Globus pallidus (tissue), 1 donor: Measurements from ENCODE around the gene IFITM5.
A peak's percentile ranks its signal among the peaks of the same experiment; 100 is the strongest.
"Not testable (repeated sequence)": the region's sequence is repeated elsewhere in the genome, so short reads cannot be mapped to it uniquely, and the experiment has no call there.

Experiments used
- DNase-seq: peaks from one replicate; pipeline ENCODE4 v3.0.0-alpha.2; 2015; ENCODE audit warnings: low spot score

IFITM5 gene

DNA sequence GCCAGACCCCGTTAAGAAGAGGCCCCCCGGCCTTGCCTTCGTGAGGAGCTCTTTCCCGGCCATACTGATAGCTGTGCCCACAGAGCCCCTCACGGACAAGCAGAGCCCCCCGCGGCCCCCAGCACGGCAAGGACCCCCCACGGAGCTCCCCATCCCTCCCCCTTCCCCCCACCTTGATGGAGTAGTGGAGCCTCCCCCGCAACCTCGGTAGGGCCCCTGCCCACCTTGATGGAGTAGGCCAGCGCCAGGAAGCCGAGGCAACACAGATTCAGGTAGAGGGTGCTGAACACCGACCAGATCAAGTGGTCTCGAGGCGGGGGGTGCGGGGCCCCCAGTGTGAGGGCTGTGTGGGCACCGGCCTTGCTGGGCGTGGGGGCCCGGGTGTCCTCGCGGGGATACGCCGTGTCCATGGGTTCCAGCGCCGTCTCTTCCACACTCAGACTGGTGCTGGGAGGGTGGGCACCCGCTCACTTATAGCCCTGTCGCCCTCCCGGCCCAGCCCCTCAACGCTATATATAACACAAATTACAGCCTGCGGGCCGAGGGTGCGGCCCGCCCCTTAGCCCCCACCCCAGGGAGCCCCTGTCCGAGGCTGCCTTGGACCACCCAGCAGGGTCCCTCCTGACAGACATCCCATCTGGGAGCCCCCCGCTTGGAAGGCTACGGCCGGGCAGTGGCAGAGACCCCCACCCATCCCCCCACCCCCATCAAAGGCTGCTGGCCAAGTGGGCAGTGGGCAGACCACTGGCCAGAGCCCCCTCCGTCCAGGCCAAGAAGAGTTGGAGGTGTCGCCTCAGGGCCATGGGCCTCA is at the start of gene IFITM5:
Gene IFITM5, minus strand, starts transcription at position 446 of the 811 bp plus-strand sequence. Its CDS starts 36 bp downstream, at position 410.
- no peak for DNase-seq

DNA sequence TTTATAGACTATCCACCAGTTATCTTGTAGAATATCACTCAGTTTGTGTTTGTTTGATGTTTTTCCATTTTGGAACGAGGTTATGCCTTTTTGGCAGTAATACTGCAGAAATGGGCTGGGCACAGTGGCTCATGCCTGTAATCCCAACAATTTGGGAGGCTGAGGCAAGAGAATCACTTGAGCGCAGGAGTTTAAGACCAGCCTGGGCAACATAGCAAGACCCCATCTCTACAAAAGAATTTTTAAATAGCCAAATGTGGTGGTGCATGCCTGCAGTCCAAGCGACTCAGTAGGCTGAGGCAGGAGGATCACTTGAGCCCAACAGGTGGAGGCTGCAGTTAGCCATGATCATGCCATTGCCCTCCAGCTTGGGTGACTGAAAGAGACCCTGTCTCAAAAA is 47.2 kb upstream of the IFITM5 start:
- no peak for DNase-seq

DNA sequence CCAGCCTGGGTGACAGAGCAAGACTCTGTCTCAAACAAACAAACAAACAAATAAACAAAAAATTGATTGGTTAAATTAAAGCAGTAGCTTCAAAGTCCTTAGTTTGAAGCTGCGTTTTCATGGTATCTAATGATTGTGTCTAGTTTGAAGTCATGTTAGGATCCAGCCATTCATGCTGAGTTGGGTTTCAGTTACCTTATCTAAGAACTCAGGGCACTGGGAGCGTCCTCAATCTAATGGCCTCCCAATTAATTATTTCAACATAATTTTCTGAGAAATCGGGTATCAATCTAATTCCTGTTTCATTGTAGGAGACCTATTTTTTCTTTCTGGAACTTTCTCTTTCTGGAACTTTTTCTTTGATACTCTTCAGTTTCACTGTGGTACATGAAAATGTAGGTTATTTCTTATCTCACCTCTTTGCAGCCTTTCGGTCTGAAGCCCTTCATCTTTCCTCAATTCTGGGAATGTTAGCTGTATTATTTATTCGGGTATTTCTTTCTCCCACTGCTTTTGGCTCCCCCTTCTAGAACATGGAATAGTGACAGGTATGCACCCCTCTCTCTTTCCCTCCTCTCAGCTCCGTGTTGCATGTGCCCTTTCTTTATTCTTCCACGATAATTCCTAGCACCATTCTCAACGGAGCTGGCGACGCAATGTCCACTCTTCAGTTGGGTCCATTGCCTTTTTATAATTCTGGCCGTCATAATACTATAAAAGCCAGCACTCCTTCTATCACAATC is 45.7 kb upstream of the IFITM5 start:
- no peak for DNase-seq

DNA sequence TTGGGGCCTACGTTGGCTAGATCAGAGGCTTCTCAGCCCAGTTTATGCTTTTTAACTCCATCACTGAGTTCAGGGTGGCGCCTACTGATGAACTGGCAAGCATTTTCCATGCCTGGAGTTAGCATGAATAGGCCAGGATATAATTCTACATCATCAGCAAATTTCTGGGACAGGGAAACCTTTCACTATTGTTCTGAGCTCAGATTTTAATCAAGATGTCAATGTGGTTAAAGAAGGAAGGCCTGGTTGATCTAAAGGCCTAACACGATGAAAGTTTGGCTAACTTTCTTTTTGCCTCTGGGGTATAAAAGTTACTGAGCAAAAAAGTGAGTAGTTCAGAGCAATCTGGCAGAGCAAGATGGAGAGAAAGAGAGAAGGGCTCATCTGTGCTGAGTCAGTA is 43.0 kb upstream of the IFITM5 start:
- DNase-seq, result no peak

DNA sequence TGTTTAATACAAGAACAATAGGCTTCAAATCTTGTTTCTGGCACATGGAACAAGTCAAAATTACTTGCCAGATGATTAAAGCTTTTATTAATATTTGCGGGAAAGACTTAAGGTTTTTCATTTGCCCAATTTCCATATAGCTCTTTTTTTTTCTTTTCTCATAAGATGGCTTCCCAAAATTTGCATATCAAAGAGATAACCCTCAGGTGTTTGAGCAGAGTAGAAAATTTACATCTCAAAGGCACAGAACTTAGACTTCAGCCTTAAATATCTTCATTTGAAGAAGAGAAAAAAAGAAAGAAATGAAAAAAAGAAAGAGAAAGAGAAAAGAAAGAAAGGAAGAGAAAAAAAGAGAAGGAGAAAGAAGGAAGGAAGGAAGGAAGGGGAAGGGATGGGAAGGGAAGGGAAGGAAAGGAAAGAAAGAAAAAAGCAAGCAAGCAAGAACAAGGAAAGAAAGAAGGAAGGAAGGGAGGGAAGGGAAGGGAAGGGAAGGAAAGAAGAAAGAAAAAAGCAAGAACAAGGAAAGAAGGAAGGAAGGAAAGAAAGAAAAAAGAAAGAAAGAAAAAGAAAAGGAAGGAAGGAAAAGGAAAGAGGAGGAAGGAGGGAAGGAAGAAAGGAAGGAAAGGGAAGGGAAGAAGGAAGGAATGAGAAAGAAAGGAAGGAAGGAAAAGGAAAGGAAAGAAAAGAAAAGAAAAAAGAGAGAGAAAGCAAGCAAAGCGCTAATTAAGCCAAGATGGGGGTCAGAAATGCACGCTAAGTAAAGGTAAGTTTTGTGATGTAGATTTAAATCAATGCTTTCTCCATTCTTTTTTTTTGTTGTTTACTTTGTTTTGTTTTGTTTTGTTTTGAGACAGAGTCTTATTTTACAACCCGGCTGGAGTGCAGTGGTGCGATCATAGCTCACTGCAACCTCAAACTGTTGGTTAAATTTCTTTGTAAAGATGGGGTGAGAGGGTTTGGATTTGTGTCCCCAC is 41.5 kb upstream of the IFITM5 start:
- no peak for DNase-seq

DNA sequence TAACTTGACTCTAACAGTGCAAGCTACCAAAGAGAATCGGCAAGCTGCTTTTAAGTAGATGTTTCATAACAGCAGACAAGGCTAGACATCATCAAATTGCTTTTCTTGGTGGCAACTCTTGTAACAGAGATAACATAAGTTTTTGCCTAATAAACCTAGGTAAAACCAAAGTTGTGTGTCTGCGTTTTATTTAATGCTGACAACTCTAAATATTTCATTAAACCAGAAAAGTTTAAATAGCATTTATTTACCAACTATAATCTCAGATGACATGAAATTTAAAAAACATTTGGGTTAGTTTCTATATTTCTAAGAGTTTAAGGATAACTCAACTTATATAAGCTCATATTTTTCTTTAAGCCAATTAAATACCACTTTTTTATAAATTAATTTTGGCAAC is 40.6 kb upstream of the IFITM5 start:
- no peak for DNase-seq

DNA sequence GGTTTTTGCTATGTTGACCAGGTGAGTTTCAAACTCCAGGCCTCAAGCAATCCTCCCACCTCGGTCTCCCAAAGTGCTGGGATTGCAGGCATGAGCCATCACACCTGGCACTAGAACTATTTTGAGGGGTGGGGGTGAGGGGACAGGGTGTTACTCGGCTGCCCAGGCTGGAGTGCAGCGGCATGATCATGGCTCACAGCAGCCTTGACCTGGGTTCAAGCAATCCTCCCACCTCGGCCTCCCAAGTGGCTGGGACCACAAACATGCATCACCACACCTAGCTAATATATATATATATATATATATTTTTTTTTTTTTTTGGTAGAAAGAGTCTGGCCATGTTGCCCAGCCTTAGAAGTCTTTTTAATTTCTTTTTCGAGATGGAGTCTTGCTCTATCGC is 38.4 kb upstream of the IFITM5 start:
- DNase-seq, result no peak

DNA sequence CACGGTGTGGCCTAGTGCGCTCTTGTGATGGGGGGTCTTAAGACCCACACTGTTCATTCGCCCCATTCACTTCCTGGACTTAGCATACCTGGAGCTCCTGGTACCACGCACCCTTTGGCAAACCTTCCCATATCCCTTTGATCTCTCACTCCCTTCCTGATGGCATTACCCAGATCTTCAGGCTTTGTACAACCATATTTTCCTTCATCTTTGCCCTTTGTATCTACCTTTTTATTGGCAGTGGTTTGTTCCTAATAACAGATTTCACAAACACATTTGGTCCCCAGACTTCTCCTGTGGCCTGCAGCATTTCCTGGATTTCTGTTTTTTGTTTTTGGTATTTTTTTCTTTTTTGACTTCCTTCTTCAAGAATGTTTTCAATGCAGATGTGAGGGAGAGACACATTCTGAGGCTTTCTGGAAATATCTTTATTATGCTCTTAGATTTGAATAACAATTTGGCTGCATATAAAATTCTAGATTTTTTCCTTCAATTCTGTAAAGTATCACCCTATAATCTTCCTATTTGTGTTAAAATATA is 37.4 kb upstream of the IFITM5 start:
- no peak for DNase-seq

DNA sequence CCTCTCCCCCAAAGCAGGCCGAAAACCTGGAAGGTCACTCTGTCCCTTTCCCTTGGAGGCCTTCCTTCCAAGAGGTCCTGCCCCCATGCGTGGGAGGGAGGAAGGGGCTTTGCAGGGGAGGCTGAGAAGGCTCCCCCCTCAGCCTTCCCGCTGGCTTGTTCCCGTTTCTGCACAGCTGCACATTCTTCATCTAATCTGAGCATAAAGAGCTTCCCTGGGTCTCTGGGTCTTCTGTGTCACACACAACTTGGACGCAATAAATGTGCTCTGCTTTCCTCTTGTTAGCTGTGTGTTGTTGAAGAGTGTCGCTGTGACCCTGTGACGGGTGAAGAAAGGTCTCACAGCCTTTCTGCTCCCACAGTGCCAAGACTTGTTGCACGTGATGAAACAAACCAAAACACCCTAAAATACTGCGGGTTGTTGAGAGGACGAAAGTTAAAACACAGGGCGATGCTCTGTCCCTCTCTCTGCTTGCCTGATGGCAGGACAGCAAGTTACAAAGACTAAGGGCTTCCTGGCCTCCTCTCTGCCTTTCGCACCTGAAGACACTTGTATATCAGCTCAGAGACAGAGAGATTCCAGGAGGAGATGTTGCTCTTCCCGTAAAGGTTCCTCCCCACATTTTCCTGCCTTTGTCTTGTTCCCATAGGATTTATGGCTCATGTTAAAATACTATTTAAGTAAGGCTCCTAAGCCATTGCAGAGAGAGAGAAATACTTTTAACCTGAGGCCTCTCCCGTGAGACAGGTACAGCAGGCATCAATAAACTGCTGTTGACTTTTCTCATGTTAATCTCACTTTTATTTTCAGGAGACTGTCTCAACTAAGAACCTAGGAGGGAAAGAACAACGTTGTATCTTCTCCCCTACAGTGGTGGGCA is 36.7 kb upstream of the IFITM5 start:
- peak; percentile 31 for DNase-seq

DNA sequence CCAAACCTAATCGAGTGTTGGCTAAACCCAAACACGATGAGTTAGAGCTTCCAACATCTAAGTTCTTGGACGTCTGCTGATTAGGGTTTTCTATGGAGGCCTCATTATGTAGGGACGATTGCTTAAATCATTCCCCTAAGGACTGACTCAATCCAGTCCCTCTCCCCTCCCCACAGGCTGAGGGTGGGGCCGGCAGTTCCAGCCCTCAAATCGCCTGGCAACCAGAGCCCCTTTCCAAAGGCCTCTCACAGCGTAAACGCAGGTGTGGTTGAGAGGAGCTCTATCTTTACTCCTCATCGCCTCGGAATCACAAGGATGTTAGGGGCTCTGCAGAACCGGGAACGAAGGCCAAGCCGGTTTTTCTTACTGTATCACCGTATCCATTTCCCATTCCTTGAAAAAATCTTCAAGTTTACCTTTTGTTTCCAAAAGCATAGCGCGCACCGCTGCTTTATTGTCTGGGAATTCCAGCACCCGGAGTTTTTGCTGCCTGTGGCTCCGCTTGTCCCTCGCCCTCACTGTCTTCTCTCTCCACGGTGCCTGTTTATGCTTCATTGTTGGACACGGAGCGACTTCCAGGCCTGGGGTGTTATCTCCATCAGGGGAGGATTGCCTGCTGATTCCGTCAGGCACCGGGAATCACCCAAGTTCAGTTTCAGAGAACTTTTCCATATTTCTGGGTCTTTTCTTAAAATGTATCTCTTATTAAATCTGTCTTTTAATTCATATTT is 35.1 kb upstream of the IFITM5 start:
- DNase-seq, result no peak

DNA sequence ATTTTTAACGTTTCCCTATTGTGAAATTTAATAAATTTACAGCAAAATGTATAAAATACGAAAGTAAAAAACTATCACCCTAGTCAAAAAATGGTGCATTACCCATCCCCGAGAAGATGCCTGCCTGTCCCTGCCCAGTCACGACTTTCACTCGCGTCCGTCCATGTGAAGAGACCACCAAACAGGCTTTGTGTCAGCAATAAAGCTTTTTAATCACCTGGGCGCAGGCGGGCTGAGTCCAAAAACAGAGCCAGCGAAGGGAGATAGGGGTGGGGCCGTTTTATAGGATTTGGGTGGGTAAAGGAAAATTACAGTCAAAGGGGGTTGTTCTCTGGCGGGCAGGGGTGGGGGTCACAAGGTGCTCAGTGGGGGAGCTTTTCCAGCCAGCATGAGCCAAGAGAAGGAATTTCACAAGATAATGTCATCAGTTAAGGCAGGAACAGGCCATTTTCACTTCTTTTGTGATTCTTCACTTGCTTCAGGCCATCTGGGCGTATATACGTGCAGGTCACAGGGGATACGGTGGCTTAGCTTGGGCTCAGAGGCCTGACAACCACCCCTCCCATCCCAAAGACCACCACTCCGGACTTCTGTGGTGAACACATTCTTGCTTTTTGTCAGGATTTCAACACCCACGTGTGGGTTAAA is 34.4 kb upstream of the IFITM5 start:
- DNase-seq, result not testable (repeated sequence)

DNA sequence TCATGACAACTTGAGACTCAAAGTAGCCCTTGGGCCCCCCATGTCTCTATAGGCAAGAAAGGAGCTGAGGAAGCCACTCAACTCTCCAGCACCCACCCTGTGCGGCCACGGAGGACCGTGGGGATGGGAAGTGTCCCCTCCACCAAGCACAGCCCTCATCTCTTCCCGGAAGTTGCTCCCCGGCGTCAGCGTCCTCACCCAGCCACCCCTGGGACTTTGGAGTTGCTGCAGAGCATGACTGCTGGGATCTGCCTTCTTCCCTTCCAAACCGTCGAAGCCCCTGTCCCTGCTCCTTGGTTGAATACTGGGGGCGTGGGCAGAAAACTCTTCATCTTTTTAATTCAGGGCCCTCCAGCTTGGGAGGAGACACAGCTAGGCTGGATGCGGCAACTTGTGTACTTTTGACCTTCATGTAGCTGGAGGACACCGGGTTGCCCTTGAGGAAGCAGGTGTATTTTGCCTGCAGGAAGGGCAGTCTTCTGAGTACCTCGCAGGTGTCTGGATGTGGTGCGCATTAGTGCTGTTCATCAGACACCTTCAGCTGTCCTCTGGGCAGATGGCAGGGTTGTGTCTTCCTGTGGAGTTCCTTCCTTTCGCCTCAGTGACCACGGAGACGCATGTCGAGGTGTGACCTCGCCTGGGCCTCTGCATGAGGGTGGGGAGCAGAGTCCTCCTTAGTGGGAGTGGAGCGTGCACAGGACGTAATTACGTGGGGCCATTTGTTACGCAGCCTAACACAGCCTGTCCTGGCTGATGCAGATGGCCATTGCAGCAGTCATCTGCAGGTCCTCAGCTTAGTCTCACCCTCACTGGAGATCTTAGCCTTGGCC is 33.5 kb upstream of the IFITM5 start:
- DNase-seq, result no peak

DNA sequence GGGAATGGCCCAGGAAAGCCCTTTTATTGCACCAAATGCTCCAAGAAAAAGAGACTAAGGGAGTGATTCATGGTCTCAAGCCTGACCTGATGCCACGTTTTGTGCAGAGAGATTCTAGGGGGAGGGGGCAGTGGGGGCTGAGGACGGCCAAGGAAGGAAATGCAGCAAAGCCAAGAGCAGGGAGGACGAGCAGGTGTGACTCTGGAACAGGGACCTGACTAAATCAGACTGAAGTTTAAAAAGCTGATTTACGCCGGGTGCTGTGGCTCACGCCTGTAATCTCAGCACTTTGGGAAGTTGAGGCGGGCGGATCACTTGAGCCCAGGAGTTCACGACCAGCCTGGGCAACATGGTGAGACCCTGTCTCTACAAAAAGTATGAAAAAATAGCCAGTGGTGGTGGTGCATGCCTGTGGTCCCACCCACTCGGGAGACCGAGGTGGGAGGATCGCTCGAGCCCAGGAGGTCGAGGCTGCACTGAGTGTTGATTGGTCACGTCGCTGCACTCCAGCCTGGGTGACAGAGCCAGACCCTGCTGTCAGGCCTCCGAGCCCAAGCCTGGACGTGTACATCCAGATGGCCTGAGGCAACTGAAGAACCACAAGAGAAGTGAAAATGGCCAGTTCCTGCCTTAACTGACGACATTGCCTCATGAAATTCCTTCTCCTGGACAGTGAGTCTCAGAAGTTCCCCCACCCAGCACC is 32.2 kb upstream of the IFITM5 start:
- DNase-seq, result no peak

DNA sequence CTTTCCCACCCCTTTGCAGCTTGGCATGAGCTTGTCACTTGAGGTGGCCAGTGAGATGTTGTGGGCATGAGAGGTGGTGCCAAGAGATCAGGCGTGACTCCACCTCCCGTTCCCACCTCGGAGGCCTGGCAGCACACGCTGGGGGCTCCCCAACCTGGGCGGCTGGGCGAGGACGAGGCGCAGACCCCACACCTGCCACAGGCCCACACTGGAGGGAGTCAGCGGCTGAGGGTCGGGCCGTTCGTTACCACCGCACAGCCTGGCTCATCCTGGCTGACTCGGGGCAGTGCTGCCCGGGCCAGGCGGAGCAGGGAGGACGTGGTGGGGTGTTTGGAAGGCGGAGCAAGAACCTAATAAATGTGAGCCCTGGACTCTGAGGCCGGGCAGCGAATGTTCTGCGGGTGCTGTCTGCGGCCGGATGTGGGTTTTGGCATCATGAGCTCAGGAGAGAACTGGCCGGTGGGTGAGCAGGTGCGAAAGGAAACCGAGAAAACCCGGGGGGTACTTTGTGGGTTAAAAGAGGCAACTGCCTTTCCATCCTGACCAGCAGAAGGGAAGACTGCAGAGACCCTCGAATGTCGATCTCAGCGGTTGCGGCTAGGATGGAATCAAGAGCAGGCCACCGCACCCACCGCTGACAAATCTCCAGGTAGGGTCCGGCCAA is 31.5 kb upstream of the IFITM5 start:
- no peak for DNase-seq

DNA sequence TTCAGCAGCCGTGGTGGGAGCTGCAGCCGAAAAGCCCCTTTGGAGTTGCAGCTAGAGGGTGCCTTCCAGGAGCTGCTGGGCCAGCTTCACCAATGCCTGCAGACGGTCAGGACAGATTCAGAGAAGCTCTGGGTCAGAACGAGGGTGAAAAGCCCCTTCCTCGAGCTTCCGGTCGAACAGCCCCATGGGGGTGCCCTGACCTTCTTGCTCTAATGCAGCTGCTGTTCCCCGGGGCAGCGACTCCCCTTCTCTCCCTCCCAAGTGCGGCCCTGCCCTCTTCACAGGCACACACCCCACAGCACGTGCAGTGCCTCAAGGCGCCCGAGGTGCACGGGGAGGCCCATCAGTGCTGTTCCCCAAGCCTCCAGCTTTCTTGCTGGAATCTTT is 31.0 kb upstream of the IFITM5 start:
- no peak for DNase-seq

DNA sequence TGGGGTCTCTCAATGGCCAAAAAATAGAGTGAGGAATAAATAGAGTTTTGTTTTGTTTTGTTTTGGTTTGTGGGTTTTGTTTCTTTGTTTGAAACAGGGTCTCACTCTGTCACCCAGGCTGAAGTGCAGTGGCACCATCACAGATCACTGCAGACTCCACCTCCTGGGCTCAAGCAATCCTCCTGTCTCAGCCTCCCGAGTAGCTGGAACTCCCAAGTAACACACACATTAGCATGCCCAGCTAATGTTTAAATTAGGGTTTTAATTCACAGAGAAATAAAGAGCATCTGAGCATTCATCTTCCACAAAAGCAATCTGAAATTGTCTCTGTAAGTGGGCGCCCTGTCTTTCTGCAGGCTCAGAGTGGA is 30.5 kb upstream of the IFITM5 start:
- no peak for DNase-seq

DNA sequence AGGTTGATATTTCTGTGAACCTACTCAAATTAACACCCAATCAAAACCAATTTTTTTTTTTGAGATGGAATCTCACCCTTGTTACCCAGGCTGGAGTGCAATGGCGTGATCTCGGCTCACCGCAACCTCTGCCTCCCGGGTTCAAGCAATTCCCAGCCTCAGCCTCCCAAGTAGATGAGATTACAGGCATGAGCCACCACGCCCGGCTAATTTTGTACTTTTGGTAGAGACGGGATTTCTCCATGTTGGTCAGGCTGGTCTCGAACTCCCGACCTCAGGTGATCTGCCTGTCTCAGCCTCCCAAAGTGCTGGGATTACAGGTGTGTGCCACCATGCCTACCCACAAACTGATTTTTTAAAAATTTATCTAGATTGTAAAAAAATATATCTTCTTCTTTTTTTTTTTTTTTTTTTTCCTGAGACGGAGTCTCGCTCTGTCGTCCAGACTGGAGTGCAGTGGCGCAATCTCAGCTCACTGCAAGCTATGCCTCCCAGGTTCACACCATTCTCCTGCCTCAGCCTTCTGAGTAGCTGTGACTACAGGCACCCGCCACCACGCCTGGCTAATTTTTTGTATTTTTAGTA is 29.3 kb upstream of the IFITM5 start:
- not testable (repeated sequence) for DNase-seq
